Prostate gland (tissue), 2 donors: ENCODE measurements around the gene CARD9.

Experiments used
- CTCF ChIP-seq, 4 experiments: fragments of 200-600 bp in 2 of 4; fragments of 450-650 bp in 2 of 4; sonication (generic) in 2 of 4; IDR thresholded peaks; 1 replicate in 3 of 4; 2 replicates in 1 of 4; pipeline ENCODE4 v1.5.1; 2016 to 2019; ENCODE audit warnings: antibody characterized with exemption in 4 of 4, mild to moderate bottlenecking in 2 of 4, moderate library complexity in 2 of 4
- POLR2A ChIP-seq: fragments of 450-650 bp; IDR thresholded peaks from one replicate; pipeline ENCODE4 v1.6.1; 2016; ENCODE audit warnings: antibody characterized with exemption, mild to moderate bottlenecking
- POLR2AphosphoS5 ChIP-seq: sonication (generic); formaldehyde crosslinking; IDR thresholded peaks from one replicate; pipeline ENCODE4 v1.6.1; 2017; ENCODE audit warnings: antibody characterized with exemption

- no peak for TF ChIP-seq POLR2A
- TF ChIP-seq CTCF (IDR thresholded peaks at IDR 0.05) = no peak
- no peak for TF ChIP-seq POLR2AphosphoS5
Measured at GRCh38 chr9:136343121-136343883, 30.2 kb downstream of the CARD9 start.
